Measurements from ENCODE around the gene DGAT2.
A peak's percentile ranks its signal among the peaks of the same experiment; 100 is the strongest.

The DGAT2 gene

DNA sequence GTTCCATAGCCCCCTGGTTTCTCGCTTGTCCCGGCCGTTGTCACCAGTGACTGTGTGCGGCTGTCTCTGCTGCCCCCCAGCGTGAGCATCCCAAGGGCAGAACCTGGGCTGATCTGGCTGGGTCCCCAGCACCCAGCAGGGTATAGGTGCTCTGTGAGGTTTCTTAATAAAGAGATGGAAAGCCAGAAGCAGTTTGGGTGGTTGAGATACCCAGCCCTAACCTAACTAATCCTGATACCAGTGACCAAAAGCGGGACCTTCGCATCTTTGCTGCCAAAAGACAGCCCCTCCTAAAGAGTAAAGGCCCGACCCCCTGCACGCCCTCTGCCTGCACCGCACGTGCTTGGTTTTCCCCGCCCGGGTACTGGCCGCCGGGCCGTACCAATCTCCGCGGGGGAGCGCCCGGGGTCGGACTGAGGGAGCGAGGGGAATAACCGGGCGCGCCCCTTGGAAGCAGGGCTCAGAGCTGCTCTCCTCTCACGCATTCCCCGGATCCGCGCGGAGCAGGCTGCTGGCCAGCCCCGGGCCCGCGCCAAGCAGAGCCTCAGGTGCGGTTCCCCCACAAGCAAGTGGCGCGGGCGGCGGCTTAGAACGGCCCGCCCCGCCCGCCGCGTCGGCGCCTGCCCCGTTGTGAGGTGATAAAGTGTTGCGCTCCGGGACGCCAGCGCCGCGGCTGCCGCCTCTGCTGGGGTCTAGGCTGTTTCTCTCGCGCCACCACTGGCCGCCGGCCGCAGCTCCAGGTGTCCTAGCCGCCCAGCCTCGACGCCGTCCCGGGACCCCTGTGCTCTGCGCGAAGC lies at the start of gene DGAT2:
Gene DGAT2 (plus strand): TSS at position 667 of the 797 bp plus-strand sequence. CDS start 214 bp downstream, outside the sequence.
- no peak within 1 kb of the TSS for H3K27ac ChIP-seq (ENCODE audit: low read depth, low read length, poor library complexity, severe bottlenecking)
- 0 out of 2 replicates have a peak within 1 kb of the TSS, but pooled peaks have one; percentile 15 for H2AFZ ChIP-seq (ENCODE audit: low read length)
- no peaks in the 10 kb centered on the region for H3F3A ChIP-seq (ENCODE audit: insufficient read depth, low read length)

GRCh38 chr11:75719340-75720239 lies 49.0 kb upstream of the DGAT2 start:
- H2AFZ ChIP-seq (ENCODE audit: low read length) = no peak overlapping the region
- no peaks in the 10 kb centered on the region for H3F3A ChIP-seq (ENCODE audit: insufficient read depth, low read length)
- H4K20me1 ChIP-seq (ENCODE audit: insufficient read depth, low read length) = no peaks in the 10 kb centered on the region
- no peaks in the 10 kb centered on the region for H3K36me3 ChIP-seq (ENCODE audit: insufficient read depth, low read length)
- H3K9me3 ChIP-seq (ENCODE audit: low read length) = no peaks in the 10 kb centered on the region
- no peak overlapping the region for H3K27ac ChIP-seq (ENCODE audit: low read depth, low read length, poor library complexity, severe bottlenecking)
- H3K9ac ChIP-seq (ENCODE audit: low read length) = no peak overlapping the region
- no peaks in the 10 kb centered on the region for H3K9me2 ChIP-seq (ENCODE audit: low read depth, low read length)
- no peak overlapping the region for H3K4me3 ChIP-seq (ENCODE audit: low read depth, low read length, poor library complexity, severe bottlenecking)
- no peaks in the 10 kb centered on the region for H3K79me2 ChIP-seq (ENCODE audit: insufficient read depth, low read length)
- TF ChIP-seq EZH2 (IDR thresholded peaks at IDR 0.05; ENCODE audit: borderline replicate concordance, low read length) (no peak), CTCF (IDR thresholded peaks at IDR 0.05; ENCODE audit: low read length) (no peak)
- H3K4me2 ChIP-seq (ENCODE audit: low read length) = no peak overlapping the region
- H3K4me1 ChIP-seq (ENCODE audit: insufficient read depth, low read length, severe bottlenecking) = no peaks in the 10 kb centered on the region
- H3K27me3 ChIP-seq (ENCODE audit: insufficient read depth, low read length) = no peaks in the 10 kb centered on the region

More for the DNA sequence above, at the start of gene DGAT2:
- no peaks in the 10 kb centered on the region for H4K20me1 ChIP-seq (ENCODE audit: insufficient read depth, low read length)
- H3K36me3 ChIP-seq (ENCODE audit: insufficient read depth, low read length) = no peaks in the 10 kb centered on the region
- peaks cover 30% of the 10 kb centered on the region for H3K4me1 ChIP-seq (ENCODE audit: insufficient read depth, low read length, severe bottlenecking)
- peak within 1 kb of the TSS; percentile 68 for H3K9ac ChIP-seq (ENCODE audit: low read length)
- no peak for TF ChIP-seq EZH2 (IDR thresholded peaks at IDR 0.05; ENCODE audit: borderline replicate concordance, low read length)
- peak; percentile 81 for TF ChIP-seq CTCF (IDR thresholded peaks at IDR 0.05; ENCODE audit: low read length)
- H3K27me3 ChIP-seq (ENCODE audit: insufficient read depth, low read length) = 0 out of 2 replicates have a peak, but pooled peaks cover 6% of the 10 kb centered on the region
- H3K9me2 ChIP-seq (ENCODE audit: low read depth, low read length) = no peaks in the 10 kb centered on the region
- no peaks in the 10 kb centered on the region for H3K9me3 ChIP-seq (ENCODE audit: low read length)
- peak within 1 kb of the TSS; percentile 68 for H3K4me3 ChIP-seq (ENCODE audit: low read depth, low read length, poor library complexity, severe bottlenecking)
- H3K4me2 ChIP-seq (ENCODE audit: low read length) = peak within 1 kb of the TSS; percentile 96
- H3K79me2 ChIP-seq (ENCODE audit: insufficient read depth, low read length) = no peaks in the 10 kb centered on the region

DNA sequence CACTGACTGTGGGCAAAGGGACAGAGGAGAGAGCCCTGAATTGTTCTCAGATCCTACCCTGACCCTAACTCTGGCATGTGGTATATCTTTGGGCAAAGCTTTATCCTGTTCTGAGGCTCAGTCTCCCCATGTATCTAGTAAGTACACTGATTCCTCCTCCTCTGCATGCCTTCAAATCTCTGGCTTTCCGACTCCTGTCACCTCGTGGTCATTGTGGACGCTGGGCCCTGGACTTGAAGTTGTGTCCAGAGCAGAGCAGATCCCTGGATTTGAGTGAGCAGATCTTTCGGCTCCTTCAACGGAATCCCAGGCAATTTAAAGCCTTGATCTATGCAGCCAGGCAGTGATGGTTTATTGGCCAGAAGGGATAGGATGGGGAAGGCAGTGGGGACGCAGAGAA lies 47.9 kb upstream of the DGAT2 start:
- no peaks in the 10 kb centered on the region for H3F3A ChIP-seq (ENCODE audit: insufficient read depth, low read length)
- no peaks in the 10 kb centered on the region for H3K27me3 ChIP-seq (ENCODE audit: insufficient read depth, low read length)
- no peaks in the 10 kb centered on the region for H3K4me1 ChIP-seq (ENCODE audit: insufficient read depth, low read length, severe bottlenecking)
- H3K79me2 ChIP-seq (ENCODE audit: insufficient read depth, low read length) = no peaks in the 10 kb centered on the region
- H3K27ac ChIP-seq (ENCODE audit: low read depth, low read length, poor library complexity, severe bottlenecking) = no peak overlapping the region
- H3K4me3 ChIP-seq (ENCODE audit: low read depth, low read length, poor library complexity, severe bottlenecking) = no peak overlapping the region
- no peak overlapping the region for H2AFZ ChIP-seq (ENCODE audit: low read length)
- H4K20me1 ChIP-seq (ENCODE audit: insufficient read depth, low read length) = no peaks in the 10 kb centered on the region
- H3K9me3 ChIP-seq (ENCODE audit: low read length) = no peaks in the 10 kb centered on the region
- no peak overlapping the region for H3K9ac ChIP-seq (ENCODE audit: low read length)
- TF ChIP-seq CTCF (IDR thresholded peaks at IDR 0.05; ENCODE audit: low read length) (no peak), EZH2 (IDR thresholded peaks at IDR 0.05; ENCODE audit: borderline replicate concordance, low read length) (no peak)
- H3K4me2 ChIP-seq (ENCODE audit: low read length) = no peak overlapping the region
- no peaks in the 10 kb centered on the region for H3K9me2 ChIP-seq (ENCODE audit: low read depth, low read length)
- H3K36me3 ChIP-seq (ENCODE audit: insufficient read depth, low read length) = no peaks in the 10 kb centered on the region

All from OCI-LY1 (cell line).